Measurements from ENCODE around the gene CAMK1D. TPM values are rescaled to one million over a fixed set of nuclear protein-coding genes. Genes with fewer than 3 reads are reported as not detected.

CAMK1D gene
- total RNA-seq, 2 experiments from 2014 or later: 19.0 to 25.6 TPM

DNA sequence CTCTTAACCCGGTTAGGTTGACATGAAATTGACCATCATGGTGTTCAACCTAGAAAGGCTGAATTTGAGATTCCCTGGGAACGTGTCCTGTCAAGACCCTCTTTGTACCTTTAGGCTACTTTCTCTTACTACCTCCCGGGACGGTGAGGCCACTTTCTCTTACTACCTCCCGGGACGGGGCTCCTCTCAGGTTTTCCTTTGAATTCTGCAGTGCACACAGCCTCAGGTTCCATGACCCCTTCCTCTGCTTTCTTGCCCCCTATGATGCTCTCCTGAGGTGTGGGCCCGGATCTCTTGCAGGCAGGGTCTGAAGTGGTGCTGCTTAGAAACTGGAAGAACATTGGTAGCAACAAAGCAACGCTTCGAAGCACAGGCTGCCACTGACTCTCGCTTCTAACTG, 155.3 kb downstream of the CAMK1D start:
- no peak for DNase-seq (ENCODE audit: low spot score)
- Histone ChIP-seq H3K9me3 (ENCODE audit: low read length) (no peaks in the 10 kb centered on the region), H3K36me3 (ENCODE audit: insufficient read depth, low read length) (0 out of 2 replicates have a peak, but pooled peaks cover 8% of the 10 kb centered on the region), H3K4me3 (ENCODE audit: low read depth, low read length, poor library complexity, severe bottlenecking) (no peak overlapping the region), H3K4me2 (ENCODE audit: low read length) (no peak overlapping the region), H3K79me2 (ENCODE audit: insufficient read depth, low read depth, low read length) (no peaks in the 10 kb centered on the region), H3K27ac (ENCODE audit: low read depth, low read length, poor library complexity, severe bottlenecking) (no peak overlapping the region), H2AFZ (ENCODE audit: low read length) (no peak overlapping the region), H3K9me2 (ENCODE audit: insufficient read depth, low read length) (no peaks in the 10 kb centered on the region), H3K4me1 (ENCODE audit: insufficient read depth, low read length, poor library complexity, severe bottlenecking) (no peaks in the 10 kb centered on the region), H4K20me1 (ENCODE audit: insufficient read depth, low read length) (0 out of 2 replicates have a peak, but pooled peaks cover under 1% of the 10 kb centered on the region)
- BruUV-seq (replicated peaks): no TSS peak
- TF ChIP-seq, protein P1, sequence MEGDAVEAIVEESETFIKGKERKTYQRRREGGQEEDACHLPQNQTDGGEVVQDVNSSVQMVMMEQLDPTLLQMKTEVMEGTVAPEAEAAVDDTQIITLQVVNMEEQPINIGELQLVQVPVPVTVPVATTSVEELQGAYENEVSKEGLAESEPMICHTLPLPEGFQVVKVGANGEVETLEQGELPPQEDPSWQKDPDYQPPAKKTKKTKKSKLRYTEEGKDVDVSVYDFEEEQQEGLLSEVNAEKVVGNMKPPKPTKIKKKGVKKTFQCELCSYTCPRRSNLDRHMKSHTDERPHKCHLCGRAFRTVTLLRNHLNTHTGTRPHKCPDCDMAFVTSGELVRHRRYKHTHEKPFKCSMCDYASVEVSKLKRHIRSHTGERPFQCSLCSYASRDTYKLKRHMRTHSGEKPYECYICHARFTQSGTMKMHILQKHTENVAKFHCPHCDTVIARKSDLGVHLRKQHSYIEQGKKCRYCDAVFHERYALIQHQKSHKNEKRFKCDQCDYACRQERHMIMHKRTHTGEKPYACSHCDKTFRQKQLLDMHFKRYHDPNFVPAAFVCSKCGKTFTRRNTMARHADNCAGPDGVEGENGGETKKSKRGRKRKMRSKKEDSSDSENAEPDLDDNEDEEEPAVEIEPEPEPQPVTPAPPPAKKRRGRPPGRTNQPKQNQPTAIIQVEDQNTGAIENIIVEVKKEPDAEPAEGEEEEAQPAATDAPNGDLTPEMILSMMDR (conservative IDR thresholded peaks at IDR 0.05; ENCODE audit: low read length): no peak
- TF ChIP-seq EZH2phosphoT487 (IDR thresholded peaks at IDR 0.05; ENCODE audit: borderline replicate concordance, low read depth, low read length): no peak
- ChIA-PET POLR2A (no interaction called here), CTCF (ENCODE audit: unreplicated experiment) (no interaction called here)
- intact Hi-C loops (cut with micrococcal nuclease; ENCODE audit: unreplicated experiment): no loop called here

DNA sequence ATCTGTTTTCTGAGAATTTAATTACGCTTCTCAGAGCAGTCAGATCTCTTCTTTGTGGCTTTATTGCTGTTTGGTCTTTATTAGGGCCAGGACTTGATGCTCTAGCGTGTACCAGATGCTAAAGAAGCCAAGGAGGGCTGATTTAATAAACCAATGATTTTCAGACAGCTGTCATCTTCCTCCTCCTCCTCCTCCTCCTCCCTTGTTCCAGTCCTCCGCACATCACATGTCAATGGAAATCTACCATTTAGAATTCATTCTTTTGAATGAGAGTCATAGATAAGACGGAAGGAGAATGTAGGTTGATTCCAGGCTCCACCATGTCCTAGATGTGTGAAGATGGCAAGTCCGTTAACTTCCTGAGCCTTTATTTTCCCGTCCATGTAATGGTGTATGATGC, 156.3 kb downstream of the CAMK1D start:
- BruUV-seq (replicated peaks): no TSS peak
- Histone ChIP-seq H3K9me2 (ENCODE audit: insufficient read depth, low read length) (no peaks in the 10 kb centered on the region), H4K20me1 (ENCODE audit: insufficient read depth, low read length) (0 out of 2 replicates have a peak, but pooled peaks cover 4% of the 10 kb centered on the region), H3K4me3 (ENCODE audit: low read depth, low read length, poor library complexity, severe bottlenecking) (no peak overlapping the region), H3K4me1 (ENCODE audit: insufficient read depth, low read length, poor library complexity, severe bottlenecking) (no peaks in the 10 kb centered on the region), H3K36me3 (ENCODE audit: insufficient read depth, low read length) (0 out of 2 replicates have a peak, but pooled peaks cover 8% of the 10 kb centered on the region), H3K27ac (ENCODE audit: low read depth, low read length, poor library complexity, severe bottlenecking) (no peak overlapping the region), H3K79me2 (ENCODE audit: insufficient read depth, low read depth, low read length) (no peaks in the 10 kb centered on the region), H3K9me3 (ENCODE audit: low read length) (no peaks in the 10 kb centered on the region), H3K4me2 (ENCODE audit: low read length) (no peak overlapping the region), H2AFZ (ENCODE audit: low read length) (no peak overlapping the region)
- DNase-seq (ENCODE audit: low spot score): no peak
- intact Hi-C loops (cut with micrococcal nuclease; ENCODE audit: unreplicated experiment): no loop called here
- ChIA-PET CTCF (ENCODE audit: unreplicated experiment) (no interaction called here), POLR2A (no interaction called here)
- TF ChIP-seq, protein P1 (conservative IDR thresholded peaks at IDR 0.05; ENCODE audit: low read length): no peak
- no peak for TF ChIP-seq EZH2phosphoT487 (IDR thresholded peaks at IDR 0.05; ENCODE audit: borderline replicate concordance, low read depth, low read length)

DNA sequence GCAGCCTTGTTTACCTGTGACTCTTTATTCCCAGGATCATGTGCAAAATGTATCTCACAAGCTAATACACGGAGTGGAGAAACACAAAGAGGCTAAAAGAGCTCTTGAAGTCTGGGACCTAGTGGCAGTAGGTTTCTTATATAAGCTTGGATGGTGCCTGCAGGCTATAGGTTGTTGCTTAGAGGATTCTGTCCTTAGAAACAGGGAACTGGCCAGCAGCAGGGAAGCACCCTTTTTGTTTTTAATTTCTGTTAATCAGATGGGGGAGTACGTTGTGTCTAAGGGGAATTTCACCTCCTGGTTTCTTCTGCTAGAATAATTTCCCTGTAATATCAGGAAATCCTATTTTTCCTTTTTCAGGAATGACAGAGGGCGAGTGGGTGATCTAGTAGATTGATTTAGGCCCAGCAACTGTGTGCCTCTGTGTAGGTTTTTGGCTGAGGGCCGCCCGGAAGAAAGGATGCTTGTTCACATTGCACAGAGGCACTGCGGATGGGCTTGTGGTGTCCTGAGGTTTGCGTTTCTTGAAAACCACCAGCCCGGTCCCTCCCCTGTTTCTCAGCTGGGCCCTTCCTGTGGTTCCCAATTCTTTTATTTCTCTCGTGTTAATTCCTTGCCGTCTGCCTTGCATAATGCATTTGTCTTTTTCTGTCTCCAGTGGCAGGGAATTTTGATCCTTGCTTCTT, 158.0 kb downstream of the CAMK1D start:
- Histone ChIP-seq H2AFZ (ENCODE audit: low read length) (no peak overlapping the region), H3K4me3 (ENCODE audit: low read depth, low read length, poor library complexity, severe bottlenecking) (no peak overlapping the region), H3K79me2 (ENCODE audit: insufficient read depth, low read depth, low read length) (no peaks in the 10 kb centered on the region), H4K20me1 (ENCODE audit: insufficient read depth, low read length) (0 out of 2 replicates have a peak, but pooled peaks cover 4% of the 10 kb centered on the region), H3K9me3 (ENCODE audit: low read length) (no peaks in the 10 kb centered on the region), H3K4me1 (ENCODE audit: insufficient read depth, low read length, poor library complexity, severe bottlenecking) (no peaks in the 10 kb centered on the region), H3K9me2 (ENCODE audit: insufficient read depth, low read length) (no peaks in the 10 kb centered on the region), H3K36me3 (ENCODE audit: insufficient read depth, low read length) (0 out of 2 replicates have a peak, but pooled peaks cover 8% of the 10 kb centered on the region), H3K4me2 (ENCODE audit: low read length) (no peak overlapping the region), H3K27ac (ENCODE audit: low read depth, low read length, poor library complexity, severe bottlenecking) (no peak overlapping the region)
- ChIA-PET CTCF (ENCODE audit: unreplicated experiment) (no interaction called here), POLR2A (no interaction called here)
- BruUV-seq (replicated peaks): no TSS peak
- intact Hi-C loops (cut with micrococcal nuclease; ENCODE audit: unreplicated experiment): no loop called here
- TF ChIP-seq EZH2phosphoT487 (IDR thresholded peaks at IDR 0.05; ENCODE audit: borderline replicate concordance, low read depth, low read length): no peak
- TF ChIP-seq, protein P1 (conservative IDR thresholded peaks at IDR 0.05; ENCODE audit: low read length): no peak
- no peak for DNase-seq (ENCODE audit: low spot score)

All from OCI-LY7 (cell line).